Measurements from ENCODE around the gene PRAME.

The PRAME gene

DNA sequence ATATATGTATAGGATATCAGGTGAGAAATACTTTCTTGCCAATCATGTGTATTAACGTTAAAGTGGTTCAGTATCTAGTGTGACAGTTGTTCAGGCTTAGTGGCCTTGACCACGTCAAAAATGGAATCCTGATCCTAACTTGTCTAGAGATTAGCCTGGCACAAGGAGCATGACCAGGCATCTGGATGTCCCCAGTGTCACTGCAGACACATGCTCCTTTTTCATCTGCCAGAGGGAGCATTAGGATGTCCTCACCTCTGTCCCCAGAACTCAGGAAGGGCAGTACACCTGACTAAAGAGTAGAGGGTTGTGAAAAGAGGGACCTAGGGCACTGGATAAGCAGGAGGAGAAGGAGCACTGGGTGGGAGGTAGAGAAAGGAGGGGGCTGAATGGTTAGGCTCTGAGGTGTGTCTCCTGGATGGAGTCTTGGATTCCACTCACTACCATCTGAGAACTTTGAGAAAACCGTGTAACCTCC, 44.4 kb upstream of the PRAME start:
- TF ChIP-seq, protein P1, sequence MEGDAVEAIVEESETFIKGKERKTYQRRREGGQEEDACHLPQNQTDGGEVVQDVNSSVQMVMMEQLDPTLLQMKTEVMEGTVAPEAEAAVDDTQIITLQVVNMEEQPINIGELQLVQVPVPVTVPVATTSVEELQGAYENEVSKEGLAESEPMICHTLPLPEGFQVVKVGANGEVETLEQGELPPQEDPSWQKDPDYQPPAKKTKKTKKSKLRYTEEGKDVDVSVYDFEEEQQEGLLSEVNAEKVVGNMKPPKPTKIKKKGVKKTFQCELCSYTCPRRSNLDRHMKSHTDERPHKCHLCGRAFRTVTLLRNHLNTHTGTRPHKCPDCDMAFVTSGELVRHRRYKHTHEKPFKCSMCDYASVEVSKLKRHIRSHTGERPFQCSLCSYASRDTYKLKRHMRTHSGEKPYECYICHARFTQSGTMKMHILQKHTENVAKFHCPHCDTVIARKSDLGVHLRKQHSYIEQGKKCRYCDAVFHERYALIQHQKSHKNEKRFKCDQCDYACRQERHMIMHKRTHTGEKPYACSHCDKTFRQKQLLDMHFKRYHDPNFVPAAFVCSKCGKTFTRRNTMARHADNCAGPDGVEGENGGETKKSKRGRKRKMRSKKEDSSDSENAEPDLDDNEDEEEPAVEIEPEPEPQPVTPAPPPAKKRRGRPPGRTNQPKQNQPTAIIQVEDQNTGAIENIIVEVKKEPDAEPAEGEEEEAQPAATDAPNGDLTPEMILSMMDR (IDR thresholded peaks at IDR 0.05; ENCODE audit: insufficient read depth, low read length, poor library complexity, severe bottlenecking) = no peak
- no peak for TF ChIP-seq EZH2phosphoT487 (conservative IDR thresholded peaks at IDR 0.05; ENCODE audit: low read length)
- Histone ChIP-seq H3K79me2 (ENCODE audit: insufficient read depth, low read length) (no peaks in the 10 kb centered on the region), H3K4me3 (ENCODE audit: insufficient read depth, low read length, poor library complexity, severe bottlenecking) (no peak overlapping the region), H3K9ac (ENCODE audit: low read length) (no peak overlapping the region), H2AFZ (ENCODE audit: low read depth, low read length, severe bottlenecking) (no peak overlapping the region), H3F3A (ENCODE audit: insufficient read depth) (no peaks in the 10 kb centered on the region; the same call in 1 of the 2 replicates), H3K27me3 (ENCODE audit: low read length) (no peaks in the 10 kb centered on the region), H3K9me3 (ENCODE audit: insufficient read depth, low read length) (no peaks in the 10 kb centered on the region), H4K20me1 (ENCODE audit: low read depth, low read length) (no peaks in the 10 kb centered on the region), H3K36me3 (ENCODE audit: low read length) (no peaks in the 10 kb centered on the region), H3K27ac (ENCODE audit: low read depth, low read length) (no peak overlapping the region), H3K9me2 (replicated peaks; ENCODE audit: insufficient read depth, low read length) (no peaks in the 10 kb centered on the region), H3K4me2 (ENCODE audit: low read depth, low read length, poor library complexity, severe bottlenecking) (no peak overlapping the region)

DNA sequence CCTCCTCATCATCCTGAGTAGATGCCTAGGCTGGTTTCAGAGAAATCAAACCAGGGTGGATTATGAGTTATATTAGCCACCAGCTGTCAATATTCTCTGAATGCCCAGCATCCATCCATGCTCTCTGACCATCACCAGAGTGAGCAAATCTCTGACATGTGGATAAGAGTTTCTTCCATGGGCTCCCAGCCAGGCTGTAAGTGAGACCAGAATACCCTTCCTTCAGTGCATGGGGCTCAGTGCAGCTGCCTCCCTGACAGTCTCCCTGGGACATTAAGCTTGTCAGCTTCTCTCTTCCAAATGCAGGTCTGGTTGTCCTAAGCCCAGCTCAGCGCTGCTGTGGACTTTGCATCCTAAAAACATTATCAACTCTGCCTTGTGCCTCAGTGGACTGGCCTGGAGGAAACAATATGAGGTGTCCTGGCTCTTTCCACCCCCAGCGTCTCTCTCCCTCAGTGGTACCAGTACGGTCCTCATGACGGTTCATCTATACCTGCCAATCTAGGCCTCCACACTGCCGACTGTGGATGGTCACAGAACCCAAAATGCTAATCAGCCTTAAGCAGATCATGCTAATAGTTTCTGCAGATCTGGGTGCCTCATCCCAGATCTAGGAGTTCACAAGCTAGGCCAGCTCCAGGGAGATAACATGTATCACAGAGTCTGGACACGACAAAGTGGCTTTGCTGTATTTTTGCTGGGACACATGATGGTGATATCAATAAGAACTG, 41.6 kb upstream of the PRAME start:
- H3K4me3 ChIP-seq (ENCODE audit: insufficient read depth, low read length, poor library complexity, severe bottlenecking) = no peak overlapping the region
- no peak overlapping the region for H3K27ac ChIP-seq (ENCODE audit: low read depth, low read length)
- no peaks in the 10 kb centered on the region for H3K9me3 ChIP-seq (ENCODE audit: insufficient read depth, low read length)
- H3K79me2 ChIP-seq (ENCODE audit: insufficient read depth, low read length) = no peaks in the 10 kb centered on the region
- H3K36me3 ChIP-seq (ENCODE audit: low read length) = no peaks in the 10 kb centered on the region
- H3F3A ChIP-seq (ENCODE audit: insufficient read depth) = no peaks in the 10 kb centered on the region; the same call in 1 of the 2 replicates
- no peak overlapping the region for H3K9ac ChIP-seq (ENCODE audit: low read length)
- no peaks in the 10 kb centered on the region for H3K9me2 ChIP-seq (replicated peaks; ENCODE audit: insufficient read depth, low read length)
- TF ChIP-seq, protein P1 (IDR thresholded peaks at IDR 0.05; ENCODE audit: insufficient read depth, low read length, poor library complexity, severe bottlenecking) = no peak
- TF ChIP-seq EZH2phosphoT487 (conservative IDR thresholded peaks at IDR 0.05; ENCODE audit: low read length) = no peak
- no peak overlapping the region for H3K4me2 ChIP-seq (ENCODE audit: low read depth, low read length, poor library complexity, severe bottlenecking)
- H3K27me3 ChIP-seq (ENCODE audit: low read length) = no peaks in the 10 kb centered on the region
- no peaks in the 10 kb centered on the region for H4K20me1 ChIP-seq (ENCODE audit: low read depth, low read length)
- H2AFZ ChIP-seq (ENCODE audit: low read depth, low read length, severe bottlenecking) = no peak overlapping the region

DNA sequence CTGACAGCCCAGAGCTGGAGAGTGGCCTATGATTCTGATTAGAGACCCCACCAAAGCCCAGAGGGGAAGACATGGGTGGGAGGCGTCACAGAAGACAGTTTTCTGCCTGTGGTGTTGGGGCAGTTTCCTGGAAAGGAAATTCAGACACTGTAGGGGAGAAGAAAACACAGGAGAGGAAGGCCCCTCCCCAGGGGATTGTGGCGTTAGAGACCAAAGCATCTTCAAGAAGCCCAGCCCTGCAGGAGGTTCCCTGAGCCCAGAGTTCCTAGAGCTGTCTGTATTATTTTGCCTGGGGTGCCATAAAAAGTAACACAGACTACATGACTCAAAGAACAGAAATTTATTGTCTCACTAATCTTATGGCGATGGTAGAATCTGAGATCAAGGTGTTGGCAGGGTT, 40.2 kb upstream of the PRAME start:
- Histone ChIP-seq H2AFZ (ENCODE audit: low read depth, low read length, severe bottlenecking) (no peak overlapping the region), H3K9me3 (ENCODE audit: insufficient read depth, low read length) (no peaks in the 10 kb centered on the region), H3K4me2 (ENCODE audit: low read depth, low read length, poor library complexity, severe bottlenecking) (no peak overlapping the region), H3K27me3 (ENCODE audit: low read length) (no peaks in the 10 kb centered on the region), H3K79me2 (ENCODE audit: insufficient read depth, low read length) (no peaks in the 10 kb centered on the region), H3K36me3 (ENCODE audit: low read length) (no peaks in the 10 kb centered on the region), H3K27ac (ENCODE audit: low read depth, low read length) (no peak overlapping the region), H3K4me3 (ENCODE audit: insufficient read depth, low read length, poor library complexity, severe bottlenecking) (no peak overlapping the region), H3K9ac (ENCODE audit: low read length) (no peak overlapping the region), H3K9me2 (replicated peaks; ENCODE audit: insufficient read depth, low read length) (no peaks in the 10 kb centered on the region), H3F3A (ENCODE audit: insufficient read depth) (no peaks in the 10 kb centered on the region), H4K20me1 (ENCODE audit: low read depth, low read length) (no peaks in the 10 kb centered on the region)
- TF ChIP-seq, protein P1 (IDR thresholded peaks at IDR 0.05; ENCODE audit: insufficient read depth, low read length, poor library complexity, severe bottlenecking) = no peak
- TF ChIP-seq EZH2phosphoT487 (conservative IDR thresholded peaks at IDR 0.05; ENCODE audit: low read length) = no peak
